ENCODE results near the gene TBC1D22A.

TBC1D22A gene

DNA sequence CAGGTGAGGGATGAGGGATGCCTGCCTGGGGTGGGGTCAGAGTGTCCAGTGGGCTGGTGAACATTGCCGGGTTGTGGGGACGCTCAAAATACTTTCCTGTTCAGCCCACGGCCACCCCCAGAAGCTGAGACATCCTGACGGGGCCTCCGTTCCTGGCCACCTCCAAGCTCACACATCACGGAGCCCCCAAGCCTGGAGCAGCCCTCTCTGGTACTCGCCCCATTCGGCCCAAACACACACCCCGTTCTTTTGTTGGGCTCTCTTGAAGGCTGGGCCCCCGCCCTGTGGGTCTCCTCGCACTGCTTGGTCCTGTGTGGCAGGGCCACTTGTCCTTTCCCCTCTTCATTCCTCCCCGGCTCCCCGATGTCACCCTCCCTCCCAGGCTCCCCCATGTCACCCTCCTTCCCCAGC, 442.6 kb downstream of the TBC1D22A start:
- H3K4me3 ChIP-seq (ENCODE audit: low read depth, low read length), result no peak overlapping the region
- no peak for TF ChIP-seq CTCF (IDR thresholded peaks at IDR 0.05; ENCODE audit: low read depth, low read length)

- TF ChIP-seq CTCF (IDR thresholded peaks at IDR 0.05; ENCODE audit: low read depth, low read length), result no peak
- no peak overlapping the region for H3K4me3 ChIP-seq (ENCODE audit: low read depth, low read length)
These were observed 443.1 kb downstream of the TBC1D22A start for GRCh38 chr22:47205554-47205953.

- TF ChIP-seq CTCF (IDR thresholded peaks at IDR 0.05; ENCODE audit: low read depth, low read length), result no peak
- no peak overlapping the region for H3K4me3 ChIP-seq (ENCODE audit: low read depth, low read length)
These were observed 443.7 kb downstream of the TBC1D22A start for GRCh38 chr22:47206164-47206563.

DNA sequence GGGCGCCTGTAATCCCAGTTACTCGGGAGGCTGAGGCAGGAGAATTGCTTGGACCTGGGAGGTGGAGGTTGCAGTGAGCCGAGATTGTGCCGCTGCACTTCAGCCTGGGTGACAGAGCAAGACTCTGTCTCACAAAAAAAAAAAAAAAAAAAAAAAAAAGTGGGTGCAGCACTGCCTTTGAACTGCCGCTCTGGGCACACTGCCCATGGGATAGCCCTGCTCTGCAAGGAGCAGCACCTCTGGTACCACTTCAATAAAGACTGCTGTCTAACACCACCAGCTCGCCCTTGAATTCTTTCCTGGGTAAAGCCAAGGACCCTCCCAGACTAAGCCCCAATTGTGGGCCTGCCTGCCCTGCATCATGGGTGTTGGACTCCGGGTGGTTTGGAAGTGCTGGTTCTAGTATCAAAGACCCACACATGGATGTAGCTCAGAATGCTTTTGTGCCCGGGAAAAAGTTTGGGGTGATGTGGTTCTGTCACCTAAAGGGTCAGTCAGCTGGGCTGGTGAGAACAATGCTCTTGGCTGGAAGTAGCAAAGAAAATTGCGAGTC, 444.3 kb downstream of the TBC1D22A start:
- TF ChIP-seq CTCF (IDR thresholded peaks at IDR 0.05; ENCODE audit: low read depth, low read length), result no peak
- no peak overlapping the region for H3K4me3 ChIP-seq (ENCODE audit: low read depth, low read length)

- H3K4me3 ChIP-seq (ENCODE audit: low read depth, low read length), result no peak overlapping the region
- no peak for TF ChIP-seq CTCF (IDR thresholded peaks at IDR 0.05; ENCODE audit: low read depth, low read length)
These were observed 444.9 kb downstream of the TBC1D22A start for GRCh38 chr22:47207387-47207786.

- TF ChIP-seq CTCF (IDR thresholded peaks at IDR 0.05; ENCODE audit: low read depth, low read length), result no peak
- H3K4me3 ChIP-seq (ENCODE audit: low read depth, low read length), result no peak overlapping the region
These were observed 445.6 kb downstream of the TBC1D22A start for GRCh38 chr22:47207846-47208554.

DNA sequence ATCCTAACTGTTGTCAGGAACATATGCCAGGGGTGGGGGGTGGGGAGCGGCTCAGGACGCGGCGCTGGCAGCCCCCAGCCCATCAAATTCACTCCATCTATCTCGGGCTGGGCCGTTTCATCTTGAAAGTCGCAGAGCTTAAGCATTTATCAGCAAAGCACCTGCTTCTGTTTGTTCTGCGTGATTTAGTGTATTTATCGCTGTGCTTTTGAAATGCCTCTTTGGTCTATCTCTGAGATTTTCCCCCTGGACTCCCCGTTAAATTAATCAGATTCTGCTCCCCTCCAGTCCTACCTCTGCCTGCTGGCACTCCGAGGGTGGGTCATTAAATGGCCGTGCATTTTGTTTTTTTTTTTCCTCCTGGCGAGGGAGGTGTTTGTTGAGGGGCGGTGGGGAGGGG, 446.2 kb downstream of the TBC1D22A start:
- TF ChIP-seq CTCF (IDR thresholded peaks at IDR 0.05; ENCODE audit: low read depth, low read length), result no peak
- H3K4me3 ChIP-seq (ENCODE audit: low read depth, low read length), result no peak overlapping the region

Measured in WI38 (cell line).